GM10266 (cell line): ENCODE results near the gene CDH4.

Source experiments
- DNase-seq: peaks from one replicate; pipeline ENCODE4 v3.0.0; 2012; ENCODE audit errors: extremely low spot score
- CTCF ChIP-seq: IDR thresholded peaks from 2 replicates; pipeline ENCODE4 v1.5.1; 2012; ENCODE audit warnings: mild to moderate bottlenecking, low read depth; ENCODE audit not compliant: control insufficient read depth, insufficient read depth; ENCODE audit errors: missing control alignments

CDH4 gene

GRCh38 chr20:61805365-61805764, 553.3 kb downstream of the CDH4 start:
- TF ChIP-seq CTCF, result no peak
- DNase-seq, result no peak

DNA sequence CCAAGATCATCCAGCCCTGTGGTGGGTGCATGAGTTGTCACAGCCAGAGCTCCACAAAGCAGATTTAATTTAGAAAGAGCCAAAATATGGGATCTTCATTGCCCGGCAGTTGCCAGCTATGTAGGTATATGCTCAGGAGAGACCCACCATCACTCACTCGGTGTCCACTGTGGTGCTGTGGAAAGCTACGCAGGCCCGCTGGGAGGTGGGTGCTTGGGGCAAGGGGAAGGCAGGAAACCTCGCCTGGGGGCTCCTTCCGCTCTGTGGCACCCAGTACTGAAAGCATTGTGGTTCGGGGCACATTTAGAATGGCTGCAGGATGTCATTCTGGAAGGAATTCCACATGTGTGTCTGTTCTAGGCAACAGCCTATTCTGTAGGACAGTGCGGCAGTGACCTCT, 553.7 kb downstream of the CDH4 start:
- no peak for TF ChIP-seq CTCF
- no peak for DNase-seq

DNA sequence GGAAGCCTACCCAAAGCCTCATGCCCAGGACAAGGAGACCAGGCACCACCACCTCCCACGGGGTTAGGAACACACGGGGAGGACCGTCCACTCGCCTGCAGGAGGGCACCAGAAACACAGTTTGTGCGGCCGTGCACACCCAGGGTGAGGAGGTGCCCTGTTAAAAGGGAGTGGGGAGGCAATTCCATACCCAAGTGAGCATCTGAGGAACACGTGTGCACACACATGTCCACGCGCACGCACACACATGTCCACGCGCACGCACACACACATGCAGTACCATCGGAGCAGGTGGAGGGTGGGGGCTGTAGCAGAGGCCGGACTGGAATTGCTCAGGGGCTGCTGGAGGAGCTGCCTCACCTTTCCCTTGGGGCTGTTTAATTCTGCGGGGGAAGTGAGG, 554.3 kb downstream of the CDH4 start:
- TF ChIP-seq CTCF, result no peak
- no peak for DNase-seq

DNA sequence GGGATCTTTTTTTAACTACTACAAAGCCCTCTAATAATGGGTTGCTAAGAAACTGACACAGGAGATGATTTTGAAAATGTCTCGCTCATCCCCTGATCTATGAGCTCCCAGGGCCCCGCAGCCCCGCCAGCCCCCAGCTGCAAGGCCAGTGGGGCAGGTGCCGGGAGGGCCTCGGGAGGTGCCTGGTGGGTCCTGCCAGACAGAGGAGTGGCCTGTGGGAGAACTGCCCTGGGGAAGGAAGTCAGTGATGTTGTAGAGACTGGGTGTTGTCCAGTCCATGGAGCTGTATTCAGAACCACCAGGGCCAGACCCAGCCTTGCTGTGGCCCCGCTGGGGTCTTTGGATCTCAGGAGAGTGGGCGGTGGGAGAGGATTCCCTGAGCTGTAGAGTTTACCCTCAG, 554.9 kb downstream of the CDH4 start:
- TF ChIP-seq CTCF, result no peak
- no peak for DNase-seq

DNA sequence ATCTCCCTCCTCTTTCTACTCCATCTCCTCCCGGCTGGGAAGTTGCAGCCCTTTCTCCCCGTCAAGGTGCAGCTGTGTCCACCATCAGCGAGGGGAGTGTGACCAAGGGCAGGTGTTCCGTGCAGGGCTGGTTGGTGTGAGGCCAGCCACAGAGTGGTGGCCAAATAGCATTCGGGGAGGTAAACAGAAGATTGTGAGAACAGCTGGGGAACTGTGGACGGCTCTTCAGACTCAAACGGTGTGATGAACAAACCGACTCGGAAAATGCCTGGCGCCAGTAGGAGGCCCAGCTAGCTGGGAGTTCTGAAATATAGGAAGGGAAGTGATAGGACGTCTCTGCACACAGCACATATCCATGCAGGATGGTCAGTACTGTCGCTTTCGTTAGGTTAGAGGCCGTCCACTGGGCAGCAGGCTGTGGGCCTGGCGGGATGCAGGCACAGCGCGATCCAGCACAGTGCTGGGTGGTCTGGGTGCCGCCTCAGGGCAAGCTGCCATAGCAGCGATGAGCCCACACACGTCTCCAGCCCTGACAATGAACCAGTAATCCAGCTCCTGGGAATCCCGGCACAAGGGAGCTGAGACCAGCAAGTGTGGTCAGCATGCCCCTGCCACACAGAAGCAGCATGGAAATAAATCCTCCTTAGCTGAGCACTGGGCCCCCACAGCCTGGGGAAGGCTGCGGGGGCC, 555.6 kb downstream of the CDH4 start:
- no peak for TF ChIP-seq CTCF
- DNase-seq, result no peak

DNA sequence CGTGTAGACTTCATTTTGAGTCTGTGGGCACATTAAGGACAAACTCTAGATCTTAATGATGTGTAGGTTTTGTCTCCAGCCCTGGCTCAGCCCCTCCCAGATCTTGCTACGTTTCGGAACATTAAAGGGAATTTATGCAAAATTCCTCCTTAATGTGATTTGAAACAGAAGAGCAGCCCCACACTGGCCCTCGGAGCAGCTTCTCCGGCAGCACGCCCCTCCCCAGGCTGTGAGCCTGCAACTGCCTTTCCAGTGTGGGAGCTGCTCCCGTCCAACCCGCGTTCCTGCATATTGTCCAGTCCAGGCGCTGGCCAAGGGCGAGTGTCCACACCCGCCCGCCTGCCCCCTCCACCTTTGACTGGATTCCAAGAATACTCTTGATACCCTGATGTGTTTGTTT, 556.4 kb downstream of the CDH4 start:
- no peak for DNase-seq
- no peak for TF ChIP-seq CTCF

GRCh38 chr20:61809006-61809770, 557.1 kb downstream of the CDH4 start:
- TF ChIP-seq CTCF, result no peak
- DNase-seq, result no peak
